OCI-LY3 (cell line): ENCODE results near the gene SMAP2.

Experiments used
- H2AFZ ChIP-seq: fragments of 200-600, 300-600 bp; shearing (Covaris generic); 2 replicates; pipeline ENCODE4 v1.6.0; 2014; ENCODE audit warnings: antibody characterized with exemption, low read depth, low read length
- H3K27ac ChIP-seq: fragments of 200-600, 300-600 bp; sonication (generic); 2 replicates; pipeline ENCODE4 v1.5.1; 2014; ENCODE audit warnings: mild to moderate bottlenecking, low read length, moderate library complexity, mixed read lengths
- H3K27me3 ChIP-seq: fragments of 200-600, 300-600 bp; sonication (generic); 2 replicates; pipeline ENCODE4 v1.6.1; 2014; ENCODE audit warnings: low read depth, low read length, mixed read lengths
- H3K36me3 ChIP-seq: fragments of 200-600, 300-600 bp; sonication (generic); replicated peaks from 2 replicates; pipeline ENCODE3; 2014; ENCODE audit warnings: low read depth, low read length, mixed read lengths
- H3K4me1 ChIP-seq: fragments of 300-600, 200-600 bp; sonication (generic); 2 replicates; pipeline ENCODE4 v1.6.1; 2014; ENCODE audit warnings: low read length, mixed read lengths
- H3K4me2 ChIP-seq: fragments of 200-600, 300-600 bp; sonication (generic); 2 replicates; pipeline ENCODE4 v1.6.1; 2014; ENCODE audit warnings: low read length, mixed read lengths
- H3K4me3 ChIP-seq: fragments of 300-600, 200-600 bp; sonication (generic); 2 replicates; pipeline ENCODE4 v1.5.1; 2014; ENCODE audit warnings: antibody characterized with exemption, mild to moderate bottlenecking, low read length, moderate library complexity
- H3K79me2 ChIP-seq: fragments of 300-600, 200-600 bp; shearing (Covaris generic); 2 replicates; pipeline ENCODE4 v1.6.1; 2014; ENCODE audit warnings: mild to moderate bottlenecking, low read length, mixed read lengths
- H3K9ac ChIP-seq: fragments of 300-600, 200-600 bp; shearing (Covaris generic); 2 replicates; pipeline ENCODE4 v1.6.0; 2014; ENCODE audit warnings: mild to moderate bottlenecking, low read length, moderate library complexity
- H3K9me3 ChIP-seq: fragments of 200-600, 300-600 bp; shearing (Covaris generic); 2 replicates; pipeline ENCODE4 v1.6.1; 2014; ENCODE audit warnings: low read length, mixed read lengths; ENCODE audit not compliant: insufficient read depth
- H4K20me1 ChIP-seq: fragments of 200-600, 300-600 bp; sonication (generic); 2 replicates; pipeline ENCODE4 v1.6.1; 2016; ENCODE audit warnings: low read length, mixed read lengths; ENCODE audit not compliant: insufficient read depth
- EZH2phosphoT487 ChIP-seq: fragments of 200-600 bp; shearing (Covaris generic); IDR thresholded peaks from 2 replicates; pipeline ENCODE4 v1.6.1; 2018; ENCODE audit warnings: antibody characterized with exemption, mixed run types, low read depth
- TF ChIP-seq, protein P1 (sequence below): fragments of 200-600, 300-600 bp; sonication (generic); IDR thresholded peaks from 2 replicates; pipeline ENCODE4 v1.5.1; 2014; ENCODE audit warnings: antibody characterized with exemption, low read length, low read depth

SMAP2 gene

DNA sequence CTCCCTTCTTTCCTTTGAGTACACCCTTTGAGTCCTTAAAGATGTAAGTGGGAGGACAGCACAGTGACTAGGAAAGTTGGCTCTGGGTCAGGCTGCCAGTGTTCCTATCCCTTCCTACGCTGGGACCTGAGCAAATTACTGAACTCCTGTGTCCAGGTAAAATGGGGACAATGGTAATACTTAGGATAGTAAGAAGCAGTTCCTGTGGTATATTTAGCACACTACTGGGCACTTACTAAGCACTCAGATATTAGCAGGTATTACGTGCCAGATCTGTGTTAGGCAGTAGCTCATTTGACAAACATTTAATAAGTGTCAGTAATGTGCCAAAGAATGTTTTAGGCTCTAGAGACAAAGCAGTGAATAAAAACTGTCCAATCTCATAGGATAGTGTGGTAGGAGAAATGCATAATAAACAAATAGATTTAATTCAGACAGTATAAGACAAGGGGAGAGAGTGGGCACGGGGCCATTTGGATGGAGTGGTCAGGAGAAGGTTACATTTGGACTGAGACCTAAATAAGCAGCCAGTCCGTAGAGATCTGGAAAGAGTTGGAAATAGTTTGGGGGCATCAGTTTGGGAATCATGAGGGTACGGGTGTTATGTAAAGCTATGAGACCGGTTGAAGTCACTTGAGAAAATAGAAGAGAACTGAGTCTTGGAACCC, 50.6 kb downstream of the SMAP2 start:
- H3K27me3 ChIP-seq, result no peaks in the 10 kb centered on the region
- H3K4me2 ChIP-seq, result no peak overlapping the region
- no peak overlapping the region for H3K9ac ChIP-seq
- no peak for TF ChIP-seq EZH2phosphoT487
- TF ChIP-seq, protein P1, sequence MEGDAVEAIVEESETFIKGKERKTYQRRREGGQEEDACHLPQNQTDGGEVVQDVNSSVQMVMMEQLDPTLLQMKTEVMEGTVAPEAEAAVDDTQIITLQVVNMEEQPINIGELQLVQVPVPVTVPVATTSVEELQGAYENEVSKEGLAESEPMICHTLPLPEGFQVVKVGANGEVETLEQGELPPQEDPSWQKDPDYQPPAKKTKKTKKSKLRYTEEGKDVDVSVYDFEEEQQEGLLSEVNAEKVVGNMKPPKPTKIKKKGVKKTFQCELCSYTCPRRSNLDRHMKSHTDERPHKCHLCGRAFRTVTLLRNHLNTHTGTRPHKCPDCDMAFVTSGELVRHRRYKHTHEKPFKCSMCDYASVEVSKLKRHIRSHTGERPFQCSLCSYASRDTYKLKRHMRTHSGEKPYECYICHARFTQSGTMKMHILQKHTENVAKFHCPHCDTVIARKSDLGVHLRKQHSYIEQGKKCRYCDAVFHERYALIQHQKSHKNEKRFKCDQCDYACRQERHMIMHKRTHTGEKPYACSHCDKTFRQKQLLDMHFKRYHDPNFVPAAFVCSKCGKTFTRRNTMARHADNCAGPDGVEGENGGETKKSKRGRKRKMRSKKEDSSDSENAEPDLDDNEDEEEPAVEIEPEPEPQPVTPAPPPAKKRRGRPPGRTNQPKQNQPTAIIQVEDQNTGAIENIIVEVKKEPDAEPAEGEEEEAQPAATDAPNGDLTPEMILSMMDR, result no peak
- peaks cover 3% of the 10 kb centered on the region; the same call in 1 of the 2 replicates for H3K4me1 ChIP-seq
- H4K20me1 ChIP-seq, result no peaks in the 10 kb centered on the region
- H3K36me3 ChIP-seq, result peaks cover 41% of the 10 kb centered on the region
- H3K79me2 ChIP-seq, result no peaks in the 10 kb centered on the region
- no peak overlapping the region for H3K4me3 ChIP-seq
- H2AFZ ChIP-seq, result no peak overlapping the region
- H3K9me3 ChIP-seq, result no peaks in the 10 kb centered on the region
- no peak overlapping the region for H3K27ac ChIP-seq

GRCh38 chr1:40425198-40425597, 51.7 kb downstream of the SMAP2 start:
- Histone ChIP-seq H3K36me3 (peaks cover 36% of the 10 kb centered on the region), H3K9ac (no peak overlapping the region), H3K27me3 (no peaks in the 10 kb centered on the region), H2AFZ (no peak overlapping the region), H4K20me1 (no peaks in the 10 kb centered on the region), H3K79me2 (no peaks in the 10 kb centered on the region), H3K27ac (no peak overlapping the region), H3K9me3 (no peaks in the 10 kb centered on the region), H3K4me2 (no peak overlapping the region), H3K4me3 (no peak overlapping the region), H3K4me1 (peaks cover 3% of the 10 kb centered on the region; the same call in 1 of the 2 replicates)
- TF ChIP-seq, protein P1, result no peak
- TF ChIP-seq EZH2phosphoT487, result no peak

DNA sequence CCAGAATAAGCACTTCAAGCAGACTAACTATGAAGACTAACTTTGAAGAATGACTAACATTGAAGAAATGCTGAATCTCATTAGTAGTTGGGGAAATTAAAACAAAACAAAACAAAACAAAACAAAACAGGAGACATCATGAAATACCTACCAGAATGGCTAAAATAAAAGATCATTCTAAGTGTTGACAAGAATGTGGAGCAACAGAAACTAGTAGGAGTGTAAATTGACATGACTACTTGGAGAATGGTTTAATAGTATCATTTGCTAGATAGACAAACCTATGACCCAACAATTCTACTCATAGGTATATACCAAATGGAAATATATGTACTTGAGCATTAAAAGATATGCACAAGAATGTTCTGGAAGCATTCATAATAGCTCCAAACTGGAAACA, 57.9 kb downstream of the SMAP2 start:
- H3K79me2 ChIP-seq, result no peaks in the 10 kb centered on the region
- H3K4me1 ChIP-seq, result no peaks in the 10 kb centered on the region
- H3K4me2 ChIP-seq, result no peak overlapping the region
- no peak overlapping the region for H3K27ac ChIP-seq
- H3K9ac ChIP-seq, result no peak overlapping the region
- no peak overlapping the region for H2AFZ ChIP-seq
- no peaks in the 10 kb centered on the region for H3K36me3 ChIP-seq
- H3K4me3 ChIP-seq, result no peak overlapping the region
- H3K27me3 ChIP-seq, result no peaks in the 10 kb centered on the region
- no peaks in the 10 kb centered on the region for H4K20me1 ChIP-seq
- no peaks in the 10 kb centered on the region for H3K9me3 ChIP-seq
- no peak for TF ChIP-seq EZH2phosphoT487
- TF ChIP-seq, protein P1, result no peak

DNA sequence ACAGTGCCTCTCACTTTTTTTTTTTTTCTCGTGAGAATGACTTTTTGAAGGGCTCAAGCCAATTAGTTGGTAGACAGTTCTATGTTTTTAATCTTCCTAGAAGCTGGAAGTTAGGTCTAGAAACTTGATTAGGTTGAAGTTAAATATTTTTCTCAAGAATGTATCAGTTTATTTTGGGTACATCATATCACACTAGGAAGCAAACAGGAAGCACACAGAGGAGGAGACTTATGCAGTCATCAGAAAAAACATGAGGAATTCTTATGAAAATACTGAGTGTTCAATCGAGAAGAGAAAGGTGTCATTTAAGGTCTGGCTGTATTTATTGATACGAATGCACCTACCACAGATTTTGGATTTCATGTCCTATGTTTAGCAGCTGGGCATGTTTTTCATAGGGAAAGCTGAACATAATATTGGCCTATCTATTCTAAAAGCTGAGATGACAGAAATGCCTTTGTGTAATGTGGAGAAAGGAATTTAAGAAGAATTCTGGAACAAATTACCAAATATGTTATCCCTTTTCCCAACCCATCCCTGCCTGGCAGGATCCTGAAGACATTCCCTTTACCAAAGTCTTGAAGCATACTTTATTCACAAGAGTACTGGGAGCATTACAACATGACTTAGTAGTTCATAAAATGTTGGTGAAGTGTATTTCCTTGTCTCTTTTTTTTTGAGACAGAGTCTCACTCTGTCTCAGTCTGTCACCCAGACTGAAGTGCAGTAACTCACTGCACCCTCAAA, 59.3 kb downstream of the SMAP2 start:
- Histone ChIP-seq H2AFZ (no peak overlapping the region), H3K27me3 (no peaks in the 10 kb centered on the region), H3K27ac (no peak overlapping the region), H3K9ac (no peak overlapping the region), H3K4me3 (no peak overlapping the region), H3K9me3 (no peaks in the 10 kb centered on the region), H3K79me2 (no peaks in the 10 kb centered on the region), H3K4me1 (no peaks in the 10 kb centered on the region), H4K20me1 (no peaks in the 10 kb centered on the region), H3K36me3 (peaks cover under 1% of the 10 kb centered on the region), H3K4me2 (no peak overlapping the region)
- no peak for TF ChIP-seq EZH2phosphoT487
- TF ChIP-seq, protein P1, result no peak
